ENCODE measurements around the gene NKIRAS1. TPM values are rescaled to one million over a fixed set of nuclear protein-coding genes. Genes with fewer than 3 reads are reported as not detected.

The NKIRAS1 gene
- total and polyA plus RNA-seq, 2 donors (not counting 1 experiment from before 2014, with no cell fraction given) = 15.8 to 17.8 TPM

GRCh38 chr3:23911397-23911796 is 5.4 kb downstream of the NKIRAS1 start:
- no peak overlapping the region for H3K27ac ChIP-seq (ENCODE audit: insufficient read depth, low read length)
- no peaks in the 10 kb centered on the region for H3K36me3 ChIP-seq (ENCODE audit: control insufficient read depth, insufficient read depth, low read length)
- no peak overlapping the region for H2AFZ ChIP-seq (ENCODE audit: low read length)
- peaks cover 3% of the 10 kb centered on the region for H3K79me2 ChIP-seq (ENCODE audit: control insufficient read depth, insufficient read depth, low read length)
- no peak overlapping the region for H3K4me3 ChIP-seq (replicated peaks in 1 of 4; ENCODE audit: control extremely low read depth in 1 of 4, insufficient read depth in 1 of 4, low read depth in 3 of 4, low read length in 4 of 4)
- peaks cover 2% of the 10 kb centered on the region for H3K4me1 ChIP-seq (ENCODE audit: control insufficient read depth, extremely low read depth, insufficient read depth, low read length)
- DNase-seq (ENCODE audit: low read depth in 2 of 2) = no peak
- no peaks in the 10 kb centered on the region for H3K9me3 ChIP-seq (ENCODE audit: control insufficient read depth, insufficient read depth, low read depth, low read length)
- H4K20me1 ChIP-seq (ENCODE audit: control insufficient read depth, extremely low read depth, insufficient read depth, low read length) = no peaks in the 10 kb centered on the region
- H3K9ac ChIP-seq (ENCODE audit: insufficient read depth, low read length) = no peak overlapping the region
- TF ChIP-seq EZH2 (IDR thresholded peaks at IDR 0.05; ENCODE audit: low read length, missing control alignments) (no peak), CTCF (conservative IDR thresholded peaks at IDR 0.05 in 1 of 2, IDR thresholded peaks at IDR 0.05 in 1 of 2; ENCODE audit: low read depth in 1 of 2, low read length in 2 of 2) (no peak)
- H3K4me2 ChIP-seq (ENCODE audit: extremely low read depth, insufficient read depth, low read length) = no peak overlapping the region
- no peaks in the 10 kb centered on the region for H3K27me3 ChIP-seq (ENCODE audit: control insufficient read depth, insufficient read depth, low read length)

- no peaks in the 10 kb centered on the region for H4K20me1 ChIP-seq (ENCODE audit: control insufficient read depth, extremely low read depth, insufficient read depth, low read length)
- H3K79me2 ChIP-seq (ENCODE audit: control insufficient read depth, insufficient read depth, low read length) = no peaks in the 10 kb centered on the region
- no peak overlapping the region for H2AFZ ChIP-seq (ENCODE audit: low read length)
- no peaks in the 10 kb centered on the region for H3K9me3 ChIP-seq (ENCODE audit: control insufficient read depth, insufficient read depth, low read depth, low read length)
- no peaks in the 10 kb centered on the region for H3K27me3 ChIP-seq (ENCODE audit: control insufficient read depth, insufficient read depth, low read length)
- no peaks in the 10 kb centered on the region for H3K4me1 ChIP-seq (ENCODE audit: control insufficient read depth, extremely low read depth, insufficient read depth, low read length)
- no peak overlapping the region for H3K9ac ChIP-seq (ENCODE audit: insufficient read depth, low read length)
- no peak overlapping the region for H3K4me3 ChIP-seq (replicated peaks in 1 of 4; ENCODE audit: control extremely low read depth in 1 of 4, insufficient read depth in 1 of 4, low read depth in 3 of 4, low read length in 4 of 4)
- H3K36me3 ChIP-seq (ENCODE audit: control insufficient read depth, insufficient read depth, low read length) = no peaks in the 10 kb centered on the region
- TF ChIP-seq CTCF (conservative IDR thresholded peaks at IDR 0.05 in 1 of 2, IDR thresholded peaks at IDR 0.05 in 1 of 2; ENCODE audit: low read depth in 1 of 2, low read length in 2 of 2) (no peak), EZH2 (IDR thresholded peaks at IDR 0.05; ENCODE audit: low read length, missing control alignments) (no peak)
- no peak overlapping the region for H3K4me2 ChIP-seq (ENCODE audit: extremely low read depth, insufficient read depth, low read length)
- no peak for DNase-seq (ENCODE audit: low read depth in 2 of 2)
- H3K27ac ChIP-seq (ENCODE audit: insufficient read depth, low read length) = no peak overlapping the region
These were observed 7.4 kb downstream of the NKIRAS1 start for GRCh38 chr3:23909341-23909740.

- Histone ChIP-seq H3K9me3 (ENCODE audit: control insufficient read depth, insufficient read depth, low read depth, low read length) (no peaks in the 10 kb centered on the region), H4K20me1 (ENCODE audit: control insufficient read depth, extremely low read depth, insufficient read depth, low read length) (no peaks in the 10 kb centered on the region), H3K36me3 (ENCODE audit: control insufficient read depth, insufficient read depth, low read length) (no peaks in the 10 kb centered on the region), H3K4me1 (ENCODE audit: control insufficient read depth, extremely low read depth, insufficient read depth, low read length) (no peaks in the 10 kb centered on the region), H3K9ac (ENCODE audit: insufficient read depth, low read length) (no peak overlapping the region), H3K27ac (ENCODE audit: insufficient read depth, low read length) (no peak overlapping the region), H3K27me3 (ENCODE audit: control insufficient read depth, insufficient read depth, low read length) (no peaks in the 10 kb centered on the region), H3K4me2 (ENCODE audit: extremely low read depth, insufficient read depth, low read length) (no peak overlapping the region), H3K79me2 (ENCODE audit: control insufficient read depth, insufficient read depth, low read length) (no peaks in the 10 kb centered on the region), H2AFZ (ENCODE audit: low read length) (no peak overlapping the region), H3K4me3 (replicated peaks in 1 of 4; ENCODE audit: control extremely low read depth in 1 of 4, insufficient read depth in 1 of 4, low read depth in 3 of 4, low read length in 4 of 4) (no peak overlapping the region)
- TF ChIP-seq EZH2 (IDR thresholded peaks at IDR 0.05; ENCODE audit: low read length, missing control alignments) (no peak), CTCF (conservative IDR thresholded peaks at IDR 0.05 in 1 of 2, IDR thresholded peaks at IDR 0.05 in 1 of 2; ENCODE audit: low read depth in 1 of 2, low read length in 2 of 2) (no peak)
- DNase-seq (ENCODE audit: low read depth in 2 of 2) = no peak
These were observed 12.2 kb downstream of the NKIRAS1 start for GRCh38 chr3:23904545-23904944.
